Measurements from ENCODE around the gene APPL1. TPM values are rescaled to one million over a fixed set of nuclear protein-coding genes. Genes with fewer than 3 reads are reported as not detected.
"Not testable (repeated sequence)": the region's sequence is repeated elsewhere in the genome, so short reads cannot be mapped to it uniquely, and the experiment has no call there.

APPL1 gene
- total RNA-seq, 1 donor from 2014 or later = 42.8 TPM

DNA sequence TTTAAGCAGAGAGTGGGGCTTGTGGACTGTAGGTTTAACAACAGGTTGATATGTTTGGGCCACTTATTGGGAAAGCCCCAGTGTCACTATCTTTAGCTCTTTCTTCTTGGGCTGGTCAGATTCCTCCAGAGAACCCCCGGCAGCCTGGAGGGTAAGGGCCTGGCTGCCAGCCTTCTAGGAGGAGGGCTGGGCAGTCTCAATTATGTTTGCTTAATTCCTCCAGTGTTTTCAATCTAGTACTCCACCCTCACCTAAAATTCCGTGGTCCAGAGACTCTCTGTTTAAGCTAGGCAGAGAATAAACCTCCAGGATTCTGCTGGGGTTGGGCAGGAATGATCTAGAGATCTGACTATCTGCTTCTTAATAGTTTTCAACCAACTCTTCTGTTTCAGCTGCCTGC is 59.7 kb downstream of the APPL1 start:
- TF ChIP-seq, protein P1, sequence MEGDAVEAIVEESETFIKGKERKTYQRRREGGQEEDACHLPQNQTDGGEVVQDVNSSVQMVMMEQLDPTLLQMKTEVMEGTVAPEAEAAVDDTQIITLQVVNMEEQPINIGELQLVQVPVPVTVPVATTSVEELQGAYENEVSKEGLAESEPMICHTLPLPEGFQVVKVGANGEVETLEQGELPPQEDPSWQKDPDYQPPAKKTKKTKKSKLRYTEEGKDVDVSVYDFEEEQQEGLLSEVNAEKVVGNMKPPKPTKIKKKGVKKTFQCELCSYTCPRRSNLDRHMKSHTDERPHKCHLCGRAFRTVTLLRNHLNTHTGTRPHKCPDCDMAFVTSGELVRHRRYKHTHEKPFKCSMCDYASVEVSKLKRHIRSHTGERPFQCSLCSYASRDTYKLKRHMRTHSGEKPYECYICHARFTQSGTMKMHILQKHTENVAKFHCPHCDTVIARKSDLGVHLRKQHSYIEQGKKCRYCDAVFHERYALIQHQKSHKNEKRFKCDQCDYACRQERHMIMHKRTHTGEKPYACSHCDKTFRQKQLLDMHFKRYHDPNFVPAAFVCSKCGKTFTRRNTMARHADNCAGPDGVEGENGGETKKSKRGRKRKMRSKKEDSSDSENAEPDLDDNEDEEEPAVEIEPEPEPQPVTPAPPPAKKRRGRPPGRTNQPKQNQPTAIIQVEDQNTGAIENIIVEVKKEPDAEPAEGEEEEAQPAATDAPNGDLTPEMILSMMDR (IDR thresholded peaks at IDR 0.05) = no peak
- Histone ChIP-seq H3K27ac (no peak overlapping the region), H3K36me3 (no peaks in the 10 kb centered on the region), H3K27me3 (no peaks in the 10 kb centered on the region), H3K9me3 (no peaks in the 10 kb centered on the region), H3K4me1 (no peaks in the 10 kb centered on the region), H3K4me3 (no peak overlapping the region)
- ATAC-seq (peak; percentile 59), DNase-seq (no peak)
- intact Hi-C loops (cut with DNase I) = no loop called here

DNA sequence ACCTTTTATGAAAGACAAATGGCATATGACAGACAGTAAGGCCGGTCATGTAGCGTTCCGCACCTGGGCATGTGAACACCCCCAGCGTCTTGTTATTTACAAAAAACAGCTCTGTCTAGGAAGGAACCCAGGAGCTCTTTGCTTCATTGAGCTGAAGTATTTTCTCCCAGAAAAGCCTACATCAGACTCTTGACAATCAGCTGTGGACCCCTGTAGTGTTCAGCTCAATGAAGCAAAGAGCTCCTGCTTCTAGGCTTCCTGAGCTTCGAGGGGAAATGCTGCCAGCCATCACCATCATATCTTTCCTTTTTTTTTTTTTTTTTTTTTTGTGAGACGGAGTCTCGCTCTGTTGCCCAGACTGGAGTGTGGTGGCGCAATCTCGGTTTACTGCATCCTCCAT is 60.9 kb downstream of the APPL1 start:
- H3K9me3 ChIP-seq = no peaks in the 10 kb centered on the region
- intact Hi-C loops (cut with DNase I) = no loop called here
- ATAC-seq (no peak), DNase-seq (no peak)
- no peak overlapping the region for H3K27ac ChIP-seq
- peaks cover 4% of the 10 kb centered on the region for H3K27me3 ChIP-seq
- no peaks in the 10 kb centered on the region for H3K4me1 ChIP-seq
- H3K4me3 ChIP-seq = no peak overlapping the region
- H3K36me3 ChIP-seq = no peaks in the 10 kb centered on the region
- TF ChIP-seq, protein P1 (IDR thresholded peaks at IDR 0.05) = no peak

DNA sequence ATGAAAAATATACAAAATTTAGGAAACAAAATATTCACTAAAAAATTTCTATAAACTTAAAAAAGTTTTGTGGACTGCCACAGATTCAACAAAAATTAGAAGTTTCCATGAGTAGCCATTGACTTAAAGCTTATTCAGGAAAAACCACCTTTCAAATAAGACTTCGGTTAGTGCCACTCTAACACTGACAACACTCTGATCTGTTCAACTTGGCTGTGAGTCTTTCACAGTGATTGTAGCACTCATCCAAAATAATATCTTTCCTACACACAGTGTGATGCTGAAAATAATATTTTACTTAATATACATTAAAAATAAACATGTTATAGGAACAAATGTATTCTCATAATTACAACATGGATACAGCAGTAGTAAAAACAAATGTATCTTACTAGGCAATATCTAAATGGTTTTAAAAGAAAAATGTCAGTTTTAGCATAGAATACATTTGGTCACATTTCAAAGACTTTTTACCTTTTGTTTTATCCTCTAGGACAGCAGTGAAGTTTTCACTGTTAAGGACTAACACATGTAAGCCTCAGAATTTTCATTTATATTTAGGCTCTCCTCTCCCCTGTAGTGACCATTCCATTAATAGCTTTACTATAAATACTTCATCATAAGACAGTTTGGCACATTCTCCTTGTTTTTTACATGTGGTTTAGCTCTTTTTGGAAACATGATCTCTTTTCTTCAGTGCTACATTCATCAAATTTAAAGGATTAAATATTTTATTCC is 64.8 kb downstream of the APPL1 start, which contains the start of gene ASB14:
Gene ASB14 (minus strand): TSS at position 527 of the 738 bp plus-strand sequence. CDS start 652 bp downstream, outside the sequence.
- no peaks in the 10 kb centered on the region for H3K4me1 ChIP-seq
- H3K36me3 ChIP-seq = no peaks in the 10 kb centered on the region
- peaks cover 4% of the 10 kb centered on the region for H3K27me3 ChIP-seq
- intact Hi-C loops (cut with DNase I) = no loop called here
- H3K4me3 ChIP-seq = no peak within 1 kb of the TSS
- TF ChIP-seq, protein P1 (IDR thresholded peaks at IDR 0.05) = no peak
- ATAC-seq (no peak), DNase-seq (no peak)
- no peak within 1 kb of the TSS for H3K27ac ChIP-seq
- H3K9me3 ChIP-seq = no peaks in the 10 kb centered on the region

DNA sequence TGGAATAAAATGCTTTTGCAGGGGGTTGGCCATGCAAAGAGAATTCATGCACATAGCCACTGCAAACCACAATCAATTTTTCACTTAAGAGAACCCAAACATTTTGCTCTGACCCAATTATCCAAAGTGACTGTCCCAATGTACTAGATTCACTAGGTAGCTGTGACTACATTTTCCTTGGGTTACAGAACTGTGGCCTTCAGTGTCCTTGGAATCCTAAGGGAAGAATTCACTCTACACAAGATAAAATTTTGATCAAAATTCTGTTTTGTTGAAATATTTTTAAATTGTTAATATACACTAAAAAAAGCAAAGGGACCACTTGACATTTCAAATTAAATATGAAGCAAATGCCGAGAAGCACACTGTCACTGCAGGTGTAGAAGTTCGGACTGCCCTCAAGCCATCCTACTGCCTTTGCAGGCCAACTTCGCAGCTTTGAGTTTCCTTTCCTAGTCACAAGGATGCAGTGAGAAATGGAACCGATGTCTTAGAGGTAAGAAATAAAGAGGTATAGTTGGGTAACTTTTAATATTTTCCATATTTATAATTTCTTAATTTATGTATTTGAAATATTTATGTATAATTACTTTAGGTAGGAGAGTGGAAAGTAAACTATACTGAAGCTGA is 65.5 kb downstream of the APPL1 start:
- H3K4me3 ChIP-seq = no peak overlapping the region
- intact Hi-C loops (cut with DNase I) = no loop called here
- H3K9me3 ChIP-seq = no peaks in the 10 kb centered on the region
- peaks cover 4% of the 10 kb centered on the region for H3K27me3 ChIP-seq
- ATAC-seq (no peak), DNase-seq (no peak)
- H3K27ac ChIP-seq = no peak overlapping the region
- no peaks in the 10 kb centered on the region for H3K36me3 ChIP-seq
- TF ChIP-seq, protein P1 (IDR thresholded peaks at IDR 0.05) = no peak
- H3K4me1 ChIP-seq = no peaks in the 10 kb centered on the region

DNA sequence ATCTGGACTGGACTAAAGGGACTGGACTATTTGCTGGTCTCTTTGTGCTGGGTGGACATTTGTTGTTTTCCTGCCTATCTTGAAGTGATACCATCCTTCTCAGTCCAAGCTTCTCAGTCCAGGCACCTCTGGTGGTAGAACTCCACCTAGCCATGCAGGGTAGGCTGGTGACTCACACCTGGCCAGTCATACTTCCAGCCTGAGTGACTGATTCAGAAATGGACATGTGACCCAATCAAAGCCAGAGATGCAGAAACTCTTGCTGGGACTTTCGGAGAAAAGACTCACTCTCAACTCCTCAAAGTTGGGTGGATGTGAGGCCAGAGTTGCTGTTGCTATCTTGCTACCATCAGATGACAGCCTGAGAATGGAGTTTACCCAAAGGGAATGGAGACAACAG is 70.5 kb downstream of the APPL1 start:
- no peaks in the 10 kb centered on the region for H3K36me3 ChIP-seq
- no peak for DNase-seq
- H3K27ac ChIP-seq = no peak overlapping the region
- H3K9me3 ChIP-seq = no peaks in the 10 kb centered on the region
- peak; percentile 27 for ATAC-seq
- TF ChIP-seq, protein P1 (IDR thresholded peaks at IDR 0.05) = no peak
- H3K4me1 ChIP-seq = no peaks in the 10 kb centered on the region
- intact Hi-C loops (cut with DNase I) = no loop called here
- no peak overlapping the region for H3K4me3 ChIP-seq
- H3K27me3 ChIP-seq = no peaks in the 10 kb centered on the region

DNA sequence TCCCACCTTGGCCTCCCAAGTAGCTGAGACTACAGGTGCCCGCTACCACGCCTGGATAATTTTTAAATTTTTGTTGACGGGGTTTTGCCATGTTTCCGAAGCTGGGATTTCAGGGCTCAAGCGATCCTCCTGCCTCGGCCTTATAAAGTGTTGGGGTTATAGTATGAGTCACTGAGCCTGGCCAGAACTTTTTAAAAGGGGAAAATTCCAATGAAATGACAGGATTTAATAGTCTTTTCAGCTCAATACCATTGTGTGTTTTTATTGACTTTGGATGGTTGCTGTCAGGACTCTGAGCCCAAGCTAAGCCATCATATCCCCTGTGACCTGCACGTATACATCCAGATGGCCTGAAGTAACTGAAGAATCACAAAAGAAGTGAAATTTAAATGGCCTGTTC is 76.0 kb downstream of the APPL1 start:
- H3K27ac ChIP-seq; ATAC-seq; intact Hi-C loops (cut with DNase I): not testable (repeated sequence)

More for the DNA sequence above, 76.0 kb downstream of the APPL1 start:
- not testable (repeated sequence) for DNase-seq, H3K4me3 ChIP-seq, H3K4me1 ChIP-seq, H3K9me3 ChIP-seq, H3K36me3 ChIP-seq, H3K27me3 ChIP-seq
